GM12865 (cell line): ENCODE measurements around the gene ECE1.

Experiments used
- DNase-seq: peaks from one replicate; pipeline ENCODE4 v3.0.0; 2010; ENCODE audit warnings: low read depth
- H3K4me3 ChIP-seq: 2 replicates; pipeline ENCODE4 v1.5.1; 2011; ENCODE audit warnings: mild to moderate bottlenecking, low read depth, low read length, control low read depth
- CTCF ChIP-seq: IDR thresholded peaks from 2 replicates; pipeline ENCODE4 v1.5.1; 2011; ENCODE audit warnings: low read length, control low read depth, low read depth, inconsistent platforms; ENCODE audit not compliant: insufficient read depth; ENCODE audit errors: missing control alignments

The ECE1 gene

DNA sequence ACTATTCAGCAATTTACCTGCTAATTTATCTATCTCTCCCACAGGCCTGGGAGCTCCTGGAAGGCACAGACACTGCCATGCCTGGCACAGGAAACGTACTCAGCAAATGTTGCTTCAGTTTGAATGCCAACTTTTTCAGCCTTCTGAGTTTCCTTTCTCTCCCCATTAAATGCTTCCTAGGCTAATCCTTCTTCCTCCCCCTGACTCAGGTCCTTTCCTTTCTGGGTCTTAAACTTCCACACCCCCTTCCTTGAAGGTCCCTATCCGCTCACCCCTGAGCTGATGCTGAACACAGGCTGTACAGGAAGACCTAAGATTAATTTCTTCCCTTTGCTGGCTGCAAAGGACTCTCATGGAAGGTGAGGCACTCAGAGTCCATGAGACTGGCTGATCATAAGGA is 40.3 kb upstream of the ECE1 start:
- no peak for TF ChIP-seq CTCF
- H3K4me3 ChIP-seq = no peak overlapping the region
- DNase-seq = no peak

- DNase-seq = no peak
- no peak for TF ChIP-seq CTCF
- no peak overlapping the region for H3K4me3 ChIP-seq
These were observed 39.1 kb upstream of the ECE1 start for GRCh38 chr1:21329209-21329844.

DNA sequence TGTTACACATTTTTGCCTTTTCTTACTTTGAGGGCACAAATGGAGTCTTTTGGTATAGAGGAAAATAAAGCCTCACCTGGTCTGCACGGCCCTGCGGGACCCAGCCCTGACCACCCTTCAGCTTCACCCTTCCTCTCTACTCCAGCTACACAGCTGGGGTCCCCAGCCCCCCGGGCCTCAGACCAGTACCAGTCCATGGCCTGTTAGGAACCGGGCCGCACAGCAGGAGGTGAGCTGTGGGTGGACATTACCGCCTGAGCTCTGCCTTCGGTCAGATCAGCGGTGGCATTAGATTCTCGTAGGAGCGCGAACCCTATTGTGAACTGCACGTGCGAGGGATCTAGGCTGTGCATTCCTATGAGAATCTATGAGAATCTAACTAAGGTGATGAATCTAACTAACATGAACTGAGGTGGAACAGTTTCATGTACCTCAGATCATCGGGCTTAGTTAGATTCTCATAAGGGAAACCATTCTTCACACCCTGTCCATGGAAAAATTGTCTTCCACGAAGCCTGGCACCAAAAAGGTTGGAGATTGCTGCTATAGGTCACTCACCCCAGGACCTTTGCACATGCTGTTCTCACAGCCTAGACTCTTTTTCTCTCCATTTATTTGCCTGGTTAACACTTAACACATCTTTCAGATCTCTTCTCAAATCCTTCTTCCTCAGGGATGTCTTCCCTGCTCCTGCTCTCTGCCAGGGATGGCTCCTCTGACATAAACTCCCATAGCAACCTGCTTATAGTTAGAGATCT is 37.5 kb upstream of the ECE1 start:
- TF ChIP-seq CTCF = no peak
- no peak for DNase-seq

GRCh38 chr1:21326861-21327344 is 36.6 kb upstream of the ECE1 start:
- no peak for DNase-seq
- no peak overlapping the region for H3K4me3 ChIP-seq
- no peak for TF ChIP-seq CTCF

More for the DNA sequence above, 37.5 kb upstream of the ECE1 start:
- H3K4me3 ChIP-seq = no peak overlapping the region

DNA sequence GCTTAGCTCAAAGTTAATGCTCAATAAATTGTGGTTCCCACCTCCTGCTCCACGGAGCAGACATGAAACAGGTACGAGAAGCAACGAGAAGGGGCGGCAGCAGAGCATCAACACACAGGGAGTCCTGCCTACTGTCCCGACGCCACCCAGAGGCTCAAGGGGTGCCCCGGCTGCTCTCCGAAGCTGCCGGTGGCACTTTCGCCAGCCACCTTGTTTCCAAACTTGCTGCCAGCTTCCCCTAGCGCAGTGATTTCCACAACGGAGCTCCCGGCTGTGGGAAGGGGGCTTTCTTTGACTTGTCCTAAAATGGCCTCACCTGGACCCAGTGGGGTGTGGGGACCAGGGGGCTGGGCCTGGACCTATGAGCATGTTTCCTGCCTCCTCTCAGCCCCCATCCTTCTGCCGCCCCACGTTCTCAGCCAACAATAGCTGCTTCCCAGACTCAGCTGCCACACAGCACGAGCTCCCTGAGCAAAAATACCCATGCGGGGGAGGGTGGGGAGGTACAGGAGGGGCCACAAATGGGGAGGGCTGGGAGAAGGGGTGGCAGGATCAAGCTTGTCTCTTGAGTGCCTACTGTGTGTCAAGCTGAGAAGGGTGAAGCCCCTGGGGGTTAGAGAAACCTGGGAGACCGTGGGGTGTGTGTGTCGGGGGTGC is 35.6 kb upstream of the ECE1 start:
- no peak overlapping the region for H3K4me3 ChIP-seq
- no peak for TF ChIP-seq CTCF
- no peak for DNase-seq

DNA sequence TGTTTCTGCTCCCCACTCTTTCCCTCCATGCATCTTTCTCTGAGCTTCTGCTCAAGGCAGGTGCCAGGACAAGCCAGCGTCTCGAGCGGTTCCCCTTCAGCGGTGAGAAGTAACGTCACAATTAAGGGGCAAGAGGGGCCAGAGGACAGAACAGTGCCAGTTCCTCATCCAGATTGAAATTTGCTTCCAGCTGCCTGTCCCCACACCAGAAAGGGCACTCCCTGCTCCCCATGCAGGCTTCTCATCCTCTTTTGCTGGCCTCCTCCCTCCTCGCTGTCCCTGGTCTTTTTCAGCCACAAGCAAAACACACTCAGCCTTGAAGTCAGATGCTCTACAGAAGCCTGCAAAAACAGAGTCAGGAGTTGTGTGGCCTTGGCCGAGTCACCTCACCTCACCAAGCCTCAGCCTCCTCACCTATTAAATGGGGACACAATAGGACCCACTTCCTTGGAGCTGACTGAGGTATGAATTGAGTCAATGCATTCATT is 35.0 kb upstream of the ECE1 start:
- no peak overlapping the region for H3K4me3 ChIP-seq
- no peak for TF ChIP-seq CTCF
- no peak for DNase-seq
